GM18868 (cell line): Measurements from ENCODE around the gene GABRD.
"Not testable (repeated sequence)": the region's sequence is repeated elsewhere in the genome, so short reads cannot be mapped to it uniquely, and the experiment has no call there.

Experiments used
- ATAC-seq: cut with Tn5 transposase; IDR thresholded peaks from one replicate; pipeline ENCODE4 v1.9.1; 2021; ENCODE audit warnings: mild to moderate bottlenecking, moderate library complexity; ENCODE audit not compliant: unreplicated experiment

The GABRD gene, protein sequence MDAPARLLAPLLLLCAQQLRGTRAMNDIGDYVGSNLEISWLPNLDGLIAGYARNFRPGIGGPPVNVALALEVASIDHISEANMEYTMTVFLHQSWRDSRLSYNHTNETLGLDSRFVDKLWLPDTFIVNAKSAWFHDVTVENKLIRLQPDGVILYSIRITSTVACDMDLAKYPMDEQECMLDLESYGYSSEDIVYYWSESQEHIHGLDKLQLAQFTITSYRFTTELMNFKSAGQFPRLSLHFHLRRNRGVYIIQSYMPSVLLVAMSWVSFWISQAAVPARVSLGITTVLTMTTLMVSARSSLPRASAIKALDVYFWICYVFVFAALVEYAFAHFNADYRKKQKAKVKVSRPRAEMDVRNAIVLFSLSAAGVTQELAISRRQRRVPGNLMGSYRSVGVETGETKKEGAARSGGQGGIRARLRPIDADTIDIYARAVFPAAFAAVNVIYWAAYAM

DNA sequence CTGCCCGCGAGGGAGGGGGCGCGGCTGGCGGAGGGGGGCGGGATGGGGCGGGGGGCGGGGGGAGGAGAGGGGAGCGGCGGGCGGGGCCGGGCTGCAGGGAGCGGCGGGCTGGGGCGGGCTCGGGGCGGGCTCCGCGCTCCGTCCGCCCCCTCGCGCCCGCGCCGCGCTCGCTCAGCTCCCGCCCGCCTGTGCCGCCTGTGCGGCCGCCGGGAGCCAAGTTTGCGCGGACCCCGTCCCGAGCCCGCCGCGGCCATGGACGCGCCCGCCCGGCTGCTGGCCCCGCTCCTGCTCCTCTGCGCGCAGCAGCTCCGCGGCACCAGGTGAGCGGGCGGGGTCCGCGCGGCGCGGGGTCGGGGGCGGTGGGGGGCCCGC lies at the start of gene GABRD:
Gene GABRD, plus strand, starts transcription at position 174 of the 372 bp plus-strand sequence. Its CDS starts 79 bp downstream, at position 253.
- no peak for ATAC-seq

GRCh38 chr1:1969505-1969900 lies 49.6 kb upstream of the GABRD start:
- no peak for ATAC-seq

DNA sequence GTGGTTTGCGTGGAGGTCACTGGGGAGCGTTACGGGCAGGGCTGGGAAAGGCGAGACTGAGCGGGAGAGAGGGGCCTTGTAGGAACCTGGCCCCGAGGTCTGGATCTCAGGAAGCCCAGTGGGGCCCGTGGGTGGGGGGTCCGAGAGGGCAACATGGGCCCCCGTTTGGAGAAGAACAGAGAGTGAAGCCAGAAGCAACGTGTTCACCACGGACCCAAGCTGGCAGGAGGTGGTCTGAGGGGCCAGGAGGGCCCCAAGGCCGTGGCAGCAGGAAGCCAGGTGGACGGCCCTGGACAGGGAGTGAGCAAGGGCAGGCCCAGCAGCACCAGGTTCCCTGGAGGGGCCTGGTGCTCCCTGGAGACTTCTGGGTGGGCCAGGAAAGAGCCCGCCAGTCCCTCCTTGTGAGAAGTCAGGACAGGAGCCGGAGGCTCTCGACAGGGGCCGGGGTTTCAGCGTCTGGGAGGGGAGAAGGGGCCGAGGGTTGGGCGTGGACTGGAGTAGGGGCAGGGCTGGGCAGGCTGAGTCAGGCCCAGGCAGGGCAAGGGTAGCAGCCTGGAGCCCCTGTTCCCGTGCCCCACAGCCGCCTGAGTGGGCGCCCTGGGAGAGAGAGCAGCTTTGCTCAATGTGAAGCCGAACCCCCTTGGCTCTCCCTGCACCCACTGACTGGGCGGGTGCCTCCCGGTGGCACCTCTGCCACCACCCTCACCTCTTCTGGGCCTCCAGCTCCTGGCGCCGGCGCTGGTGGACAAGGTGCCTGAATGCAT lies 49.0 kb upstream of the GABRD start:
- ATAC-seq: no peak

GRCh38 chr1:1971017-1971416 lies 48.1 kb upstream of the GABRD start:
- no peak for ATAC-seq

- no peak for ATAC-seq
These were observed 47.5 kb upstream of the GABRD start for GRCh38 chr1:1971688-1972087.

- no peak for ATAC-seq
These were observed 46.0 kb upstream of the GABRD start for GRCh38 chr1:1972976-1973715.

- ATAC-seq: no peak
These were observed 45.2 kb upstream of the GABRD start for GRCh38 chr1:1973716-1974642.

- ATAC-seq: no peak
These were observed 44.3 kb upstream of the GABRD start for GRCh38 chr1:1974834-1975233.

DNA sequence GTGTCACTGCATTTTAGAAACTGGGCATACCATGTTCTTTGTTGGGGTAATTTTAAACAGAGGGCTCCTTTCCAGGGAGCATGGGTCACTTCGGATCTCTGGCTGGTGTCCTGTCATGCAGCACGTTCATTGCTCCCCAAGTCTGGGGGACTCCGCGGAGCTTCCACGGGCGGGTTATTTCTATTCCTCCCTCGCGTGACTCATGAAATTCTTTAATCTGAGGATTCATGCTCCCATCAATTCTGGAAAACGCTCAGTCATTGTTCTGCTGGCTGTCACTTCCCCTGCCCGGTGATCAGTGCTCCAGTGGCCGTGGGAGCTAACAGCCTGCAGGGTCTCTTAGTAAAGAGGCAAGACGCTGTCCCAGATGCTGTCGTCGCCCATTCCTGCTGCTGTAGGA lies 43.6 kb upstream of the GABRD start:
- no peak for ATAC-seq

- ATAC-seq: no peak
These were observed 43.1 kb upstream of the GABRD start for GRCh38 chr1:1976031-1976430.

- no peak for ATAC-seq
These were observed 41.0 kb upstream of the GABRD start for GRCh38 chr1:1978108-1978507.

GRCh38 chr1:1978690-1979481 lies 40.3 kb upstream of the GABRD start:
- ATAC-seq: not testable (repeated sequence)

- ATAC-seq: no peak
These were observed 39.5 kb upstream of the GABRD start for GRCh38 chr1:1979482-1980165.

DNA sequence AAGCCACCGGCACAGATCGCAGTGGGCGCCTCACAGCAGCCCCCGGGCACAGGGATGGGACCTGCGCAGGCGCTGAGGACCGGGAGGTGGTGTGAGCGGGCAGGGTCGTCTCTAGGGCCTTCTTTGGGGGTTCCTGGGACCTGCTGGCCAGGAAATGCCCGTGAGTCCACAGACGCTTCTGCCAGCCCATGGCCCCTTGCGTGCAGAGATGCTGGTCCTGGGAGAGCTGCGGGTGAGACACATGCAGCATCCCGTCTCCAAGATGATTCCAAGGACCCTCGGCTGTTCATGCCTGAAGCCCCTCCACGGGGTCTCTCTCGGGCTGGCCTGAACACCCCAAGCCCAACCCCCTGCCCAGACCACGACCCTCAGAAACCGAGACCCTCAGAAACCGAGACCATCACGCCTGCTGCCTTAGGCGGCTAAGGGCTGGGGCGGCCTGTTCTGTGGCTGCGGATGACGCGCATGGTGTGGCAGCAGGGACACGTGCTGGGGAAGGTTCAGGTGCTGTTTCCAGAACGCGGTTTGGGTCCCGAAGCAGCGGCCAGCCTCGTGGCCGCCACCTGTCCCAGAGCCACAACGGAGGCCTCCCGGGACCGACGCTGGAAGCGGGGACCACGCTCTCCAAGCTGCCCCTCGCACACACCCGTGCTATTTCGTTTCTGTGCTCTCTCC lies 38.5 kb upstream of the GABRD start:
- no peak for ATAC-seq

DNA sequence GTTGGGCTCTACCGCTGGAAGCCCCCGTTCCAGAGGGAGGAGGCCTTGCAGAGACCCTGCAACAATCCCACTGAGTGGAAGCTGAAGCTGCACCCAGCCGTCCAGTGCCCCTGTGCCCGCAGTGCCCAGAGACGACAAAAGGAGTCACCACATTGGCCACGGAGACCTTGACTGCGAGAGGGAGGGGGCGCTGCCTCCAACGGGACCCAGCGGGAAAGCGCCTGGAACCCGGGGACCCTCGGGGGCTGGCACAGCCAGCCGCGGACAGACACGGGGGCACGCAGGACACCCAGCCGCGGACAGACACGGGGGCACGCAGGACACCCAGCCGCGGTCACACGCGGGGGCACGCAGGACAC lies 38.0 kb upstream of the GABRD start:
- no peak for ATAC-seq

DNA sequence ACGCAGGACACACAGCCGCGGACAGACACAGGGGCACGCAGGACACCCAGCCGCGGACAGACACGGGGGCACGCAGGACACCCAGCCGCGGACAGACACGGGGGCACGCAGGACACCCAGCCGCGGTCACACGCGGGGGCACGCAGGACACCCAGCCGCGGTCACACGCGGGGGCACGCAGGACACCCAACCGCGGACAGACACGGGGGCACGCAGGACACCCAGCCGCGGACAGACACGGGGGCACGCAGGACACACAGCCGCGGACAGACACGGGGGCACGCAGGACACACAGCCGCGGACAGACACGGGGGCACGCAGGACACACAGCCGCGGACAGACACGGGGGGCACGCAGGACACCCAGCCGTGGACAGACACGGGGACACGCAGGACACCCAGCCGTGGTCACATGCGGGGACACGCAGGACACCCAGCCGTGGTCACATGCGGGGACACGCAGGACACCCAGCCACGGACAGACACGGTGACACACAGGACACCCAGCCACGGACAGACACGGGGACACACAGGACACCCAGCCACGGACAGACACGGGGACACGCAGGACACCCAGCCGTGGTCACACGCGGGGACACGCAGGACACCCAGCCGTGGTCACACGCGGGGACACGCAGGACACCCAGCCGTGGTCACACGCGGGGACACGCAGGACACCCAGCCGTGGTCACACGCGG lies 37.4 kb upstream of the GABRD start:
- ATAC-seq: not testable (repeated sequence)

- ATAC-seq: no peak
These were observed 36.5 kb upstream of the GABRD start for GRCh38 chr1:1982379-1983232.
